Thymus (tissue), 11 donors: ENCODE data around the gene AFAP1. TPM values are rescaled to one million over a fixed set of nuclear protein-coding genes. Genes with fewer than 3 reads are reported as not detected.
"Not testable (repeated sequence)": the region's sequence is repeated elsewhere in the genome, so short reads cannot be mapped to it uniquely, and the experiment has no call there.

ENCODE experiments used
- DNase-seq, 9 donors: peaks; one replicate each; pipeline ENCODE4 v3.0.0-alpha.2; 2013; ENCODE audit warnings: low spot score in 9 of 9, low read depth in 6 of 9, missing footprints in 1 of 9
- H3K27ac ChIP-seq, 2 donors: one replicate each; pipeline ENCODE4 v1.5.1; 2013; ENCODE audit warnings: control low read depth in 1 of 2, low read depth in 1 of 2, low read length in 1 of 2, mild to moderate bottlenecking in 1 of 2, moderate library complexity in 1 of 2
- H3K27me3 ChIP-seq, 2 donors: one replicate each; pipeline ENCODE4 v1.5.1; 2013; ENCODE audit warnings: low read length in 1 of 2; ENCODE audit not compliant: control insufficient read depth in 2 of 2, insufficient read depth in 1 of 2
- H3K36me3 ChIP-seq, 2 donors: one replicate each; pipeline ENCODE4 v1.5.1; 2013; ENCODE audit warnings: low read length in 1 of 2, mild to moderate bottlenecking in 1 of 2, moderate library complexity in 1 of 2; ENCODE audit not compliant: control insufficient read depth in 2 of 2, insufficient read depth in 2 of 2
- H3K4me1 ChIP-seq, 2 donors: one replicate each; pipeline ENCODE4 v1.5.1; 2013; ENCODE audit warnings: low read length in 2 of 2; ENCODE audit not compliant: control insufficient read depth in 2 of 2, insufficient read depth in 2 of 2
- H3K4me3 ChIP-seq, 2 donors: one replicate each; pipeline ENCODE4 v1.5.1; 2013; ENCODE audit warnings: low read length in 2 of 2, control low read depth in 1 of 2, mild to moderate bottlenecking in 1 of 2
- H3K9me3 ChIP-seq, 2 donors: one replicate each; pipeline ENCODE4 v1.5.1; 2013; ENCODE audit warnings: low read length in 1 of 2, mild to moderate bottlenecking in 1 of 2; ENCODE audit not compliant: control insufficient read depth in 2 of 2, insufficient read depth in 1 of 2
- WGBS: extraction: QIAGEN DNeasy Blood & Tissue Kit; methylation state at CpG from one replicate; pipeline ENCODE4 v1.1.7; 2013; 5-methylcytosine and 5-hydroxymethylcytosine counted together
- polyA plus RNA-seq: library from polyadenylated mRNA; stranded (reverse); fragments of 200-250 nt; gene quantifications from one replicate; pipeline ENCODE4 v1.2.3, GENCODE V29; 2013
- total RNA-seq: library from RNA; stranded (reverse); fragments of 120-200 nt; gene quantifications from one replicate; pipeline ENCODE4 v1.2.4, GENCODE V29; 2013
- donor health status: healthy.

The AFAP1 gene
- total and polyA plus RNA-seq, 2 donors, result 3.2 to 4.5 TPM

DNA sequence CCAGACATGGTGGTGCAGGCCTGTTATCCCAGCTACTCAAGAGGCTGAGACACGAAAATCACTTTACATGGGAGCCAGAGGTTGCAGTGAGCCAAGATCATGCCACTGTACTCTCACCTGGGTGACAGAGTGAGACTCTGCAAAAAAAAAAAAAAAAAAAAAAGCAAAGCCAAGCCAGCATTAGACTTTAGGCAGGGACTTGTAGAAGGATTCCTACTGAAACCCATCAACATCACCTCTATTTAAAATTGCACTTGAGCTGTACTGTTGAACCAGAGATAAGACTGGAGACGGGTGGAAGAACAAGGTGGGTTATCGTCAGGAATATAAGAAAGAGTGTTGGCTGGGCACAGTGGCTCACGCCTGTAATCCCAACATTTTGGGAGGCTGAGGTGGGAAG, 15.7 kb upstream of the AFAP1 start:
- H3K4me1 ChIP-seq, result peaks cover 0 to 3% of the 10 kb centered on the region in 2 donors
- no peaks in the 10 kb centered on the region for H3K9me3 ChIP-seq
- peaks cover 0 to 14% of the 10 kb centered on the region in 2 donors for H3K27me3 ChIP-seq
- DNase-seq, result no peak
- no peak overlapping the region for H3K4me3 ChIP-seq
- WGBS, result 77% methylated on average over 4 of the region's 4 CpGs
- no peaks in the 10 kb centered on the region for H3K36me3 ChIP-seq
- no peak overlapping the region for H3K27ac ChIP-seq

DNA sequence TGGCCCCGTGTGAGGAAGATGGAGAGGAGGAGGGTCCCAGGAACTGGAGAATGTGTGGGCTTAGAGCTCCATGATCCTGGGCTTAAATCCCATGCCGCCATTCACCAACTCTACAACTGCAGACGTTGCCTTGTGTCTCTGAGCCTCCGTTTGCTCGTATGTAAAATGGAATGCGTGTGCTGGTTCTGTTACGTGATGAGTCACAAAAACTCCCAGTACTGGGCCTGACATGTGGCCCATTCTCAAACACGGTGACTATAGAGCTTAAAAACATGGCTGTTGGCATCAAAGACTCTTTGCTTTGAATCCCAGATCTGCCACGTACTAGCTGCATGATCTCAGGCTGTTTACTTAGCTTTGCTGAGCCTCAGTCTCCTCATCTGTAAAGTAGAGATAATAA, 13.0 kb upstream of the AFAP1 start:
- 96% methylated on average over 9 of the region's 9 CpGs for whole genome bisulfite sequencing
- no peak overlapping the region for H3K4me3 ChIP-seq
- no peak overlapping the region for H3K27ac ChIP-seq
- H3K27me3 ChIP-seq, result peaks cover 0 to 5% of the 10 kb centered on the region in 2 donors
- H3K9me3 ChIP-seq, result no peaks in the 10 kb centered on the region
- H3K4me1 ChIP-seq, result no peaks in the 10 kb centered on the region
- DNase-seq, result no peak
- H3K36me3 ChIP-seq, result no peaks in the 10 kb centered on the region

DNA sequence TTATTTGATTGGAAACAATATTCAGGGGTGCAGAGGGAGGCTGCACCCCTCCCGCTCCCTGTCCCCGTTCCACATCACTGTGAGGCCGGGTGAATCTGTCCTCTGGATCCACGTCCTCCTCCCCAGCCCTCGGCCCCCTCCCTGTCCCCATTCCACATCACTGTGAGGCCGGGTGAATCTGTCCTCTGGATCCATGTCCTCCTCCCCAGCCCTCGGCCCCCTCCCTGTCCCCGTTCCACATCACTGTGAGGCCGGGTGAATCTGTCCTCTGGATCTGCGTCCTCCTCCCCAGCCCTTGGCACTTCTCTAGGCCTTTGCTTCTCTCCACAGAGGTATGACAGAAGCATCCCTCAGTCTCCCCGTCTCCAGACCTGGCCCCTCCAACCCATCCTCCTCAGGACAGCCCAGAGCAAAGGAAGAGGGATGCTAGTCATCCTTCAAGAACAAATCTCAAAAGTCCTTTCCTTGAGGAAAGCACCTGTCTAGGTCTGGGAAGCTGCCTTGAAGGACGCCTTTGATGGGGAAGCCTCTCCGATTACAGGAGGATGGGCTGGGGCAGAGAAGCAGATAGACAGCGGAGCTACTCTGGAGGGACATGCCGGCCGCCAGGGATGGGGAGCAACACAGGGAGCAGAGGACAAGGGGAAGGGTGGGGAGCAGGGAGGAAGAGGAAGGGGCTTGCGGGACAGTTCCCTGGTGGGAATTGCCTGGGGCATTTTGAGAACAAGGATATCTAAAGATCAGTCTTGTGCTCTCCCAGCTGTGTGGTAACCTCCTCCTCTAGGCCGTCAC, 10.8 kb upstream of the AFAP1 start:
- DNase-seq, result no peak

DNA sequence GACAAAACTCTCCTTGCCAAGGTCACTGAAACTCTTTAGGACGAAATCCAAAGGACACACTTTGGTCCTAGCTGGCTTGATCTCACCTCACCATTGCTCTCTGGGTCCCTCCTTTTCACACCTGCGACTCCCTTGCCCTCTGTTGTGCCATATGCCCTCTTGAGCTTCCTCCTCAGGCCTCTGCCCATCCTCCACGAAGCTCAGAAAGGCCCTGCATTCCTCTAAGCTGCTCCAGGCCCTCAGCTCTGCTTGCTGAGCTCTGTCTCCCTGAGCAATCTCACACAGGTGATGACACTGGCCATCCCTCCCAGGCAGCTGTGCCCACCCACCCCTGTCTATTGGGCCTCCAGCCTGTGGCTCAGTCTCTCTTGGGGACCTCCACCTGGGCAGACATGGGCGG, 10.1 kb upstream of the AFAP1 start:
- WGBS, result 73% methylated on average over 4 of the region's 4 CpGs
- DNase-seq, result no peak

More for the DNA sequence above, 10.8 kb upstream of the AFAP1 start:
- Histone ChIP-seq H3K4me1 (no peaks in the 10 kb centered on the region), H3K4me3 (no peak overlapping the region), H3K27me3 (peaks cover 0 to 9% of the 10 kb centered on the region in 2 donors), H3K27ac (no peak overlapping the region), H3K9me3 (no peaks in the 10 kb centered on the region), H3K36me3 (no peaks in the 10 kb centered on the region)
- WGBS, result 90% methylated on average over 18 of the region's 18 CpGs

DNA sequence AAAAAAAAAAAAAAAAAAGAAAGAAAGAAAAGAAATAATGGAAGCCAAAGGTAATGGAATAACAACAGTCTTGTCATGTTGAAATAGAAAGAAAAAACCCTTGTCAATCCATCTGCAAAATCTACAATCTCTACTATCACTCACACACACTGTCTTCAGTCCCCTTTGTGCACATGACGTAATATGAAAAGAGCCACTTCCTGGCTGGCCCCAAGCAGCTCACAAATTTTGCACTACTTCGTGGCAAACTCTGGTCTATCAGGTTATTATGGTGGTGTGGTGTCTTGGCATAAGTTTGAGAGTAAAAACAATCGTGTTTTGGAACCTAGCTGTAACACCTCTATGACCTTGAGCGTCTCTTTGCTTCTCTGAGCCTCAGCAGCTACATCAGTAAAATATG, 8.3 kb upstream of the AFAP1 start:
- no peaks in the 10 kb centered on the region for H3K4me1 ChIP-seq
- peaks cover 2 to 9% of the 10 kb centered on the region in 2 donors for H3K27me3 ChIP-seq
- H3K36me3 ChIP-seq, result no peaks in the 10 kb centered on the region
- no peak for DNase-seq
- H3K27ac ChIP-seq, result no peak overlapping the region
- H3K9me3 ChIP-seq, result no peaks in the 10 kb centered on the region
- H3K4me3 ChIP-seq, result no peak overlapping the region
- WGBS, result 61% methylated on average over 4 of the region's 4 CpGs

More for the DNA sequence above, 10.1 kb upstream of the AFAP1 start:
- Histone ChIP-seq H3K36me3 (no peaks in the 10 kb centered on the region), H3K27ac (no peak overlapping the region), H3K4me1 (no peaks in the 10 kb centered on the region), H3K4me3 (no peak overlapping the region), H3K27me3 (peaks cover 0 to 9% of the 10 kb centered on the region in 2 donors), H3K9me3 (no peaks in the 10 kb centered on the region)

DNA sequence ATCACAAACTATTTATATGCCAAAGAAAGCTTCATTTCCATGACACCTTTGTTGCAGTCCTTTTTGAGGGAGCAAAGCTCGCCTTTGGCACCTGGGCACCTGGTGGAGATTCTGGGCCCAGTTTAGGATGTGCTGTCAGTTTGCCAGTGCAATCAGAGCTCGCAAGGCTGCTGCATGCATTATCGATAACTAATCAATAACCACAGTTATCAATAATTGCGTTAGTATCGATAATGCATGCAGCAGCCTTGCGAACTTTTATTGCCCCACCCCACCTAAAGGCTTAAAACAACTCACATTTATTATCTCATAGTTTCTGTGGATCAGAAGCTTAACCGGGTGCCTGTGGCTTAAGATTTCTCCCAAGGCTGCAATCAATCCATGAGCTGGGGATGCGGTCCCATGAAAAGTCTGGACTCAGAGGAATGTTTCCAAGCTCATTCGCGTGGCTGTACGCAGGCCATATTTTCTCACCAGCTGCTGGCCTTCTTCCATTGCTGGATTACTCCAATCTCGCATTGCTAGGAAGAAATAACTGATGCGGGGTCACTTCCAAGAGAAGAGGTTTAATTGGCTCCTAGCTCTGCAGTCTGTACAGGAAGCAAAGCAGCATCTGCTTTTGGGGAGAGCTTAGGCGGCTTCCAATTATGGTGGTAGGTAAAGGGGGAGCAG, 6.2 kb upstream of the AFAP1 start:
- Histone ChIP-seq H3K36me3 (no peaks in the 10 kb centered on the region), H3K9me3 (no peaks in the 10 kb centered on the region), H3K27me3 (peaks cover 2 to 22% of the 10 kb centered on the region in 2 donors), H3K4me1 (no peaks in the 10 kb centered on the region), H3K27ac (no peak overlapping the region), H3K4me3 (no peak overlapping the region)
- DNase-seq, result no peak
- WGBS, result 94% methylated on average over 14 of the region's 14 CpGs

DNA sequence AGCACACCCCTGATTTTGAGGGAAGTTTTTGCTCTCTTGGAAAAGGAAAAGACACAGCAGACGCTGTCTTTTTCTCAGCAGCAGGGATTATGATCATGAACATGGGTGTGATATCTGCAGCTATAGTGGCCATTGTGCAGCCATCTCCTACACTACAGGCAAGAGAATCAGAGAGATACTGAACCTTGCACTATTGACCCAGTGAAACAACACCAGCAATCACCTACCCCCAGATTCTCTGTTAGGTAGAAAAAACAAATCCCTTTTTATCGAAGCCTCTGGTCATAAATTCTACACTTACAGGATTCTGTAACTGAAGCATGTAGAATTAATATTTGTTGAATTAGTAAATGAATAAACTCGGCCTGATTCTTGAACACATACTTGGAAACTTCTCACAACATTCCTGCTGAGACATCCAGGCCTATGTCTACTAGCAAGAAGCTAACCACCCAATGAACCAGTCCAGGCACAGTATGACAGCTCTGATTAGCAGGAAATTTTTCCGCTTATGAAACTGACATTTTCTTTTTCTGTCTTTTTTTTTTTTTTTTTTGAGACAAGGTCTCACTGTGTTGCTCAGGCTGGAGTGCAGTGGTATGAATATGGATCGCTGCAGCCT, 5.0 kb upstream of the AFAP1 start:
- no peak for DNase-seq
- Histone ChIP-seq H3K27me3 (peaks cover 6 to 28% of the 10 kb centered on the region in 2 donors), H3K9me3 (peaks cover 3 to 4% of the 10 kb centered on the region in 2 donors), H3K27ac (no peak overlapping the region), H3K4me3 (no peak overlapping the region), H3K36me3 (no peaks in the 10 kb centered on the region), H3K4me1 (no peaks in the 10 kb centered on the region)
- WGBS, result 95% methylated on average over 5 of the region's 5 CpGs

DNA sequence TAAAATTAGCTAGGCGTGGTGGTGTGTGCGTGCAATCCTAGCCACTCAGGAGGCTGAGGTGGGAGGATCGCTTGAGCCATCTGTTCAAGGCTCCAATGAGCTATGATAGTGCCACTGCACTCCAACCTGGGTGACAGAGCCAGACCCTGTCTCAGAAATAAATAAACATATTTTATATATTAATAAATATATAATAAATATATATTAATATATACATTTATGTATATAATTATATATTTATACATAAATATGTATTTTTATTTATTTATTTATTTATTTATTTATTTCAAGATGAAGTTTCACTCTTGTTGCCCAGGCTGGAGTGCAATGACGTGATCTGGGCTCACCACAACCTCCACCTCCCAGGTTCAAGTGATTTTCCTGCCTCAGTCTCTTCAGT, 4.0 kb upstream of the AFAP1 start:
- H3K36me3 ChIP-seq, H3K9me3 ChIP-seq, DNase-seq, H3K27ac ChIP-seq, H3K4me3 ChIP-seq, H3K4me1 ChIP-seq: not testable (repeated sequence)
- WGBS, result 95% methylated on average over 4 of the region's 4 CpGs
- peaks cover 9 to 38% of the 10 kb centered on the region in 2 donors for H3K27me3 ChIP-seq

DNA sequence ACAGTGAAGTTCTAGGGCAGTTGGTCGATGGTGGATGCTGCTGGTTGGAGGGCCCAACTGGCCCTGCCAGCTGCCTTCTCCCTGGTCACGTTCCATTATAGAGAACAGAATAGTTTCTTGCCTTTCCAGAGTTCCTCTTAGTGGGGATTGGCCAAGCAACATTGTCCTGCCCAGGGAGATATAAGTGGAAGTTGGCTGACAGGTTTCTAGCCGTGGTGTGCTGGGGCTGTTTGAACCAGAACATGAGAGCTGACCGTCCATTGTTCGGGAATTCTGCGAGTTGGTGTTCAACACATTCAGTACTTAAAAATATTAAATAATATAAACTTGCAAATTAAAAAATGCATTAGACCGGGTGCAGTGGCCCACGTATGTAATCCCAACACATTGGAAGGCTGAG, 3.5 kb upstream of the AFAP1 start:
- 83% methylated on average over 8 of the region's 8 CpGs for WGBS
- peaks cover 12 to 42% of the 10 kb centered on the region in 2 donors for H3K27me3 ChIP-seq
- peaks cover 3 to 4% of the 10 kb centered on the region in 2 donors for H3K9me3 ChIP-seq
- H3K4me1 ChIP-seq, result peaks cover 0 to 7% of the 10 kb centered on the region in 2 donors
- no peak overlapping the region for H3K4me3 ChIP-seq
- no peaks in the 10 kb centered on the region for H3K36me3 ChIP-seq
- no peak for DNase-seq
- H3K27ac ChIP-seq, result no peak overlapping the region
